GM18508 (cell line): ENCODE results near the gene HBG2.

Experiments
- ATAC-seq: cut with Tn5 transposase; IDR thresholded peaks from one replicate; pipeline ENCODE4 v1.9.1; 2021; ENCODE audit warnings: moderate number of reproducible peaks; ENCODE audit not compliant: insufficient read depth, unreplicated experiment

Gene HBG2

GRCh38 chr11:5233307-5233706, 21.3 kb downstream of the HBG2 start:
- no peak for ATAC-seq

GRCh38 chr11:5232821-5233220, 21.8 kb downstream of the HBG2 start:
- ATAC-seq: no peak

- ATAC-seq: no peak
Observed at GRCh38 chr11:5232176-5232575, 22.4 kb downstream of the HBG2 start.

- no peak for ATAC-seq
Observed at GRCh38 chr11:5231111-5231510, 23.5 kb downstream of the HBG2 start.

GRCh38 chr11:5230266-5230665, 24.3 kb downstream of the HBG2 start:
- no peak for ATAC-seq

GRCh38 chr11:5229796-5230195, 24.8 kb downstream of the HBG2 start:
- ATAC-seq: no peak

- ATAC-seq: no peak
Observed at GRCh38 chr11:5229356-5229755, 25.2 kb downstream of the HBG2 start.

- no peak for ATAC-seq
Observed at GRCh38 chr11:5228124-5228523, 26.5 kb downstream of the HBG2 start.

- ATAC-seq: no peak
Observed at GRCh38 chr11:5227681-5228080, 26.9 kb downstream of the HBG2 start.

GRCh38 chr11:5226732-5227310, 27.8 kb downstream of the HBG2 start, which contains the start of gene HBB:
Gene HBB (minus strand): TSS chr11:5227071. CDS start chr11:5227021, 50 bp downstream.
- ATAC-seq: no peak

- ATAC-seq: no peak
Observed at GRCh38 chr11:5225480-5225871, 29.1 kb downstream of the HBG2 start.

GRCh38 chr11:5224538-5225479, 29.8 kb downstream of the HBG2 start:
- no peak for ATAC-seq

GRCh38 chr11:5223686-5224085, 30.9 kb downstream of the HBG2 start:
- ATAC-seq: no peak

- no peak for ATAC-seq
Observed at GRCh38 chr11:5223146-5223545, 31.4 kb downstream of the HBG2 start.

GRCh38 chr11:5210376-5210885, 44.1 kb downstream of the HBG2 start:
- no peak for ATAC-seq

GRCh38 chr11:5204787-5205186, 49.8 kb downstream of the HBG2 start:
- ATAC-seq: peak; percentile 79

GRCh38 chr11:5203366-5203765, 51.2 kb downstream of the HBG2 start:
- no peak for ATAC-seq
